Calu3 (cell line): Measurements from ENCODE around the gene TTC21A. TPM values are rescaled to one million over a fixed set of nuclear protein-coding genes. Genes with fewer than 3 reads are reported as not detected.

Experiments used
- BruUV-seq: library from RNA; stranded (reverse); fragments of 400-500 nt; replicated peaks from 2 replicates; lab custom pipeline; 2021; lab: Mats Ljungman, UMichigan
- CTCF ChIA-PET: fragments of 300-600 bp; sonication (Branson Sonifier 250); formaldehyde crosslinking; loops from one replicate; lab custom pipeline; 2022; ENCODE audit warnings: antibody characterized with exemption; lab: Charles Lee
- DNase-seq: peaks from one replicate; pipeline ENCODE4 v3.0.0; 2022
- H3K27ac Mint-ChIP-seq: one replicate; pipeline ENCODE4 v1.8.0; 2022; ENCODE audit warnings: mixed read lengths; ENCODE audit not compliant: unreplicated experiment
- H3K27me3 Mint-ChIP-seq: one replicate; pipeline ENCODE4 v1.8.0; 2022; ENCODE audit warnings: mixed read lengths; ENCODE audit not compliant: unreplicated experiment
- H3K36me3 Mint-ChIP-seq: one replicate; pipeline ENCODE4 v1.8.0; 2022; ENCODE audit warnings: mild to moderate bottlenecking, moderate library complexity, mixed read lengths; ENCODE audit not compliant: insufficient read depth, unreplicated experiment
- H3K4me1 Mint-ChIP-seq: one replicate; pipeline ENCODE4 v1.8.0; 2022; ENCODE audit warnings: mild to moderate bottlenecking, low read depth, mixed read lengths; ENCODE audit not compliant: unreplicated experiment
- H3K4me3 Mint-ChIP-seq: one replicate; pipeline ENCODE4 v1.8.0; 2022; ENCODE audit warnings: mild to moderate bottlenecking, low read depth, moderate library complexity, mixed read lengths; ENCODE audit not compliant: unreplicated experiment
- H3K9me3 Mint-ChIP-seq: one replicate; pipeline ENCODE4 v1.8.0; 2022; ENCODE audit warnings: low read depth, mixed read lengths; ENCODE audit not compliant: unreplicated experiment
- intact Hi-C: fragments of 100-400 bp; cut with micrococcal nuclease; formaldehyde crosslinking; loops from one replicate; pipeline ENCODE4 v1.10.0; 2022; ENCODE audit not compliant: unreplicated experiment
- total RNA-seq: library from RNA; stranded (reverse); gene quantifications from 2 replicates; pipeline ENCODE4 v1.2.3, GENCODE V29; 2022
- TF ChIP-seq, protein P1 (sequence below): fragments of 200-600 bp; IDR thresholded peaks from one replicate; pipeline ENCODE4 v1.8.0; 2022; ENCODE audit warnings: antibody characterized with exemption; ENCODE audit not compliant: unreplicated experiment

Gene TTC21A
- total RNA-seq, 1 experiment from 2014 or later: 8.1 TPM

GRCh38 chr3:39176025-39176714 is 68.7 kb downstream of the TTC21A start:
- Mint-ChIP-seq H3K27ac (peak overlapping the region; percentile 5), H3K36me3 (peaks cover 20% of the 10 kb centered on the region), H3K4me3 (no peak overlapping the region), H3K27me3 (no peaks in the 10 kb centered on the region), H3K9me3 (no peaks in the 10 kb centered on the region), H3K4me1 (peaks cover 24% of the 10 kb centered on the region)
- TF ChIP-seq, protein P1, sequence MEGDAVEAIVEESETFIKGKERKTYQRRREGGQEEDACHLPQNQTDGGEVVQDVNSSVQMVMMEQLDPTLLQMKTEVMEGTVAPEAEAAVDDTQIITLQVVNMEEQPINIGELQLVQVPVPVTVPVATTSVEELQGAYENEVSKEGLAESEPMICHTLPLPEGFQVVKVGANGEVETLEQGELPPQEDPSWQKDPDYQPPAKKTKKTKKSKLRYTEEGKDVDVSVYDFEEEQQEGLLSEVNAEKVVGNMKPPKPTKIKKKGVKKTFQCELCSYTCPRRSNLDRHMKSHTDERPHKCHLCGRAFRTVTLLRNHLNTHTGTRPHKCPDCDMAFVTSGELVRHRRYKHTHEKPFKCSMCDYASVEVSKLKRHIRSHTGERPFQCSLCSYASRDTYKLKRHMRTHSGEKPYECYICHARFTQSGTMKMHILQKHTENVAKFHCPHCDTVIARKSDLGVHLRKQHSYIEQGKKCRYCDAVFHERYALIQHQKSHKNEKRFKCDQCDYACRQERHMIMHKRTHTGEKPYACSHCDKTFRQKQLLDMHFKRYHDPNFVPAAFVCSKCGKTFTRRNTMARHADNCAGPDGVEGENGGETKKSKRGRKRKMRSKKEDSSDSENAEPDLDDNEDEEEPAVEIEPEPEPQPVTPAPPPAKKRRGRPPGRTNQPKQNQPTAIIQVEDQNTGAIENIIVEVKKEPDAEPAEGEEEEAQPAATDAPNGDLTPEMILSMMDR: no peak
- intact Hi-C loops: loop anchor here (5.0 kb wide), 1 partner anchor 49 kb away; no protein-coding TSS in a partner anchor
- no peak for DNase-seq
- BruUV-seq: no TSS peak
- CTCF ChIA-PET: no interaction called here

DNA sequence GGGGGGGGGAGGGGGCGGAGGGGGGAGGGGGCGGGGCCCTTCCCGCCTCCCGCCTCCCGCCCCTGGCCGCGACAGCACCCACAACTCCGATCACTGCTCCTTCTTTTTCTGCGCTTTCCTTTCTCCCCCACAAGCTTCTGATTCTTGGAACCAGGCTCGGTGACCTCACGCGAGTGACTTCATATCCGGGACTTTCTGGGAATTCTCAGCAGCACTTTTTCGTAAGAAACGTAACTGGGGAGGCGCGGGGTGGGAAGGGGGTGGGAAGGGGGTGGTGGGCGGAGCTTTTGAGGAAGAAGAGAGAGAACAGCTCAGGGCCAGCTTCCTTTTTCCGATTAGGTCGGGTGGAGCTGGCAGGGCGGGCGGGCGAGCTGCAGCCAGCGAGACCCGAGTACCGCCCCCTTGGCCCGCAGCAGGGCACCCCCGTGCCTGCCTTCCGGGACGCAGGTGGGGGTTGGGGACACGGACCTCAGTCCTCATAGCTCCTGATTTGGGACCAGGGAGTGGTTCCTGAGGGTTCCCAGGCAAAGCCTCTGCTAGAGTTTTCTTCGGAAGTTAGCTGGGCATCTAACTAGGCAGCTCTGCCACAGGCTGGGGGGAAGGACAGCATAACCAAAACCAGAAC is 70.3 kb downstream of the TTC21A start:
- Mint-ChIP-seq H3K4me1 (peaks cover 29% of the 10 kb centered on the region), H3K4me3 (peak overlapping the region; percentile 66), H3K36me3 (peaks cover 23% of the 10 kb centered on the region), H3K9me3 (no peaks in the 10 kb centered on the region), H3K27me3 (no peaks in the 10 kb centered on the region), H3K27ac (peak overlapping the region; percentile 81)
- TF ChIP-seq, protein P1: no peak
- BruUV-seq: no TSS peak
- DNase-seq: peak; percentile 72
- CTCF ChIA-PET: interaction anchor here (0.7 to 1.9 kb wide), 6 partner anchors 11 to 110 kb away, joined by 3 to 10 read pairs (median 4); partner anchors contain the start of gene XIRP1
- intact Hi-C loops: loop anchor here (5.0 kb wide), 1 partner anchor 51 kb away; no protein-coding TSS in a partner anchor

DNA sequence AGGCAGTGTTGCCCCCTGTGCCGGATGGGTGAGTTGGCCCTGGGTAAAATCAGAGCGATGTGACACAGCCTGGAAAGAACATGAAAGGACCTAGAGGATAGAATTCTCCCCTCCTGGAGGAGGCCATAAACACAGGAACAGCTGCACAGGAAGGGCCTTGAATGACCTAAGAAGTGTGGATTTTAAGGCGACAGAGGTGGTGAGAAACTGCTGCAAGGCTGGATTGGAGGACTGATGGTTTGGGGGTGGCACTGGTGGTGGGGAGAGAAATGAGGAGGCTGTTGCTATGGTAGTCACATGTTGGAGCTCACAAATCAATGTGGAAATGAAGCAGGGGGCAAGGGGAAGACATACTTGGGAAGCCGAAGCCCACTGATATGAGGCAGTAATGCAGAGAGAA is 71.1 kb downstream of the TTC21A start:
- H3K27ac Mint-ChIP-seq: no peak overlapping the region
- H3K4me1 Mint-ChIP-seq: peaks cover 29% of the 10 kb centered on the region
- no peaks in the 10 kb centered on the region for H3K27me3 Mint-ChIP-seq
- CTCF ChIA-PET: interaction anchor here (1.2 to 1.9 kb wide), 4 partner anchors 13 to 110 kb away, joined by 4 to 10 read pairs (median 5); partner anchors contain the start of gene XIRP1
- no TSS peak for BruUV-seq
- no peak for DNase-seq
- TF ChIP-seq, protein P1: no peak
- intact Hi-C loops: loop anchor here (5.0 kb wide), 1 partner anchor 51 kb away; no protein-coding TSS in a partner anchor
- peaks cover 23% of the 10 kb centered on the region for H3K36me3 Mint-ChIP-seq
- H3K4me3 Mint-ChIP-seq: no peak overlapping the region
- H3K9me3 Mint-ChIP-seq: no peaks in the 10 kb centered on the region

DNA sequence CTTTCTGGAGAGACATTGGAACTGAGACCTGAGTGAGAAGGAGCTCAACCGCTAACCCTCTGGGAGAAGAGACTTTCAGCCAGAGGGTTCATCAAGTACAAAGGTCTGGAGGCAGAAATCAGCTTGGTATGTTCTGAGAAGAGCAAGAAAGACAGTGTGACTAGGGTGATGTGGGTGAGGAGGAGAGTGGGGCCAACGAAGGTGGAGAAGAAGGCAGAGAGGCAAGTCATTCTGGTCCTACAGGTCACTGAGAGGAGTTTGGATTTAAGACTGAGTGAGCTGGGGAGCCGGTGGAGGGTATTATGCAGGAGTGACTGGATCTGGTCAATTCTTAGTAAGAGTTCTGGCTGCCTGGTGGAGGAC is 72.7 kb downstream of the TTC21A start:
- DNase-seq: no peak
- CTCF ChIA-PET: interaction anchor here (0.7 kb wide), 1 partner anchor 55 kb away, joined by 3 read pairs; no protein-coding TSS in a partner anchor
- Mint-ChIP-seq H3K27ac (peak overlapping the region; percentile 68), H3K36me3 (peaks cover 23% of the 10 kb centered on the region), H3K27me3 (no peaks in the 10 kb centered on the region), H3K4me1 (peaks cover 29% of the 10 kb centered on the region), H3K4me3 (peak overlapping the region; percentile 76), H3K9me3 (no peaks in the 10 kb centered on the region)
- BruUV-seq: no TSS peak
- TF ChIP-seq, protein P1: no peak
- intact Hi-C loops: no loop called here
